GM21515 (cell line): ENCODE measurements around the gene PSMB5.

Experiments
- ATAC-seq: cut with Tn5 transposase; IDR thresholded peaks from one replicate; pipeline ENCODE4 v1.9.1; 2021; ENCODE audit not compliant: unreplicated experiment

PSMB5 gene

GRCh38 chr14:23034498-23035302, at the start of gene PSMB5:
TSS of gene PSMB5 (minus strand) at chr14:23034900. CDS start at chr14:23034881, 19 bp downstream.
- ATAC-seq: peak; percentile 85

GRCh38 chr14:23080474-23080873, 45.8 kb upstream of the PSMB5 start:
- ATAC-seq: no peak

- no peak for ATAC-seq
These were observed 45.0 kb upstream of the PSMB5 start for GRCh38 chr14:23079716-23080115.

GRCh38 chr14:23078692-23079116, 44.0 kb upstream of the PSMB5 start:
- ATAC-seq: no peak

GRCh38 chr14:23077962-23078361, 43.3 kb upstream of the PSMB5 start:
- ATAC-seq: no peak

GRCh38 chr14:23076785-23077408, 42.2 kb upstream of the PSMB5 start:
- no peak for ATAC-seq

GRCh38 chr14:23074906-23075305, 40.2 kb upstream of the PSMB5 start:
- ATAC-seq: no peak

GRCh38 chr14:23071921-23072539, 37.3 kb upstream of the PSMB5 start:
- no peak for ATAC-seq

GRCh38 chr14:23071244-23071920, 36.7 kb upstream of the PSMB5 start:
- peak; percentile 87 for ATAC-seq

GRCh38 chr14:23070262-23071129, 35.8 kb upstream of the PSMB5 start:
- no peak for ATAC-seq

GRCh38 chr14:23069413-23069806, 34.7 kb upstream of the PSMB5 start:
- no peak for ATAC-seq

- no peak for ATAC-seq
These were observed 34.2 kb upstream of the PSMB5 start for GRCh38 chr14:23068789-23069412.

GRCh38 chr14:23067847-23068788, 33.4 kb upstream of the PSMB5 start:
- ATAC-seq: no peak

- ATAC-seq: no peak
These were observed 32.4 kb upstream of the PSMB5 start for GRCh38 chr14:23066855-23067744.

GRCh38 chr14:23066368-23066767, 31.7 kb upstream of the PSMB5 start:
- ATAC-seq: no peak

GRCh38 chr14:23063601-23064000, 28.9 kb upstream of the PSMB5 start:
- ATAC-seq: no peak

- ATAC-seq: no peak
These were observed 27.3 kb upstream of the PSMB5 start for GRCh38 chr14:23062002-23062401.
